ENCODE data around the gene ARHGEF16.
A peak's percentile ranks its signal among the peaks of the same experiment; 100 is the strongest.

Gene ARHGEF16

GRCh38 chr1:3503525-3503886, 49.0 kb downstream of the ARHGEF16 start:
- no peak for DNase-seq

GRCh38 chr1:3504151-3504821, 49.8 kb downstream of the ARHGEF16 start:
- peak; percentile 48 for DNase-seq

GRCh38 chr1:3504822-3505153, 50.3 kb downstream of the ARHGEF16 start:
- DNase-seq = no peak

GRCh38 chr1:3505161-3505560, 50.7 kb downstream of the ARHGEF16 start:
- no peak for DNase-seq

GRCh38 chr1:3506041-3506440, 51.6 kb downstream of the ARHGEF16 start:
- no peak for DNase-seq

- DNase-seq = no peak
Measured at GRCh38 chr1:3506943-3507342, 52.5 kb downstream of the ARHGEF16 start.

GRCh38 chr1:3507636-3508275, 53.3 kb downstream of the ARHGEF16 start:
- no peak for DNase-seq

- DNase-seq = no peak
Measured at GRCh38 chr1:3508757-3509415, 54.4 kb downstream of the ARHGEF16 start.

- no peak for DNase-seq
Measured at GRCh38 chr1:3509721-3510120, 55.3 kb downstream of the ARHGEF16 start.

- no peak for DNase-seq
Measured at GRCh38 chr1:3510136-3510955, 55.9 kb downstream of the ARHGEF16 start.

- no peak for DNase-seq
Measured at GRCh38 chr1:3510956-3511250, 56.4 kb downstream of the ARHGEF16 start.

GRCh38 chr1:3511306-3511705, 56.8 kb downstream of the ARHGEF16 start:
- no peak for DNase-seq

GRCh38 chr1:3511856-3512255, 57.4 kb downstream of the ARHGEF16 start:
- DNase-seq = no peak

- no peak for DNase-seq
Measured at GRCh38 chr1:3514404-3514803, 59.9 kb downstream of the ARHGEF16 start.

GRCh38 chr1:3515272-3515671, 60.8 kb downstream of the ARHGEF16 start:
- DNase-seq = no peak

- peak; percentile 85 for DNase-seq
Measured at GRCh38 chr1:3515774-3516480, 61.5 kb downstream of the ARHGEF16 start.

- no peak for DNase-seq
Measured at GRCh38 chr1:3516481-3516869, 62.0 kb downstream of the ARHGEF16 start.

- no peak for DNase-seq
Measured at GRCh38 chr1:3516911-3517675, 62.6 kb downstream of the ARHGEF16 start.

GRCh38 chr1:3518256-3518655, 63.8 kb downstream of the ARHGEF16 start:
- no peak for DNase-seq

- no peak for DNase-seq
Measured at GRCh38 chr1:3518756-3519155, 64.3 kb downstream of the ARHGEF16 start.

GRCh38 chr1:3519301-3519885, 64.9 kb downstream of the ARHGEF16 start:
- no peak for DNase-seq

Data from fibroblast of skin of scalp (primary cell).